KBM-7 (cell line): Measurements from ENCODE around the gene PITPNB.
A peak's percentile ranks its signal among the peaks of the same experiment; 100 is the strongest.

Experiments used
- DNase-seq: peaks from one replicate; pipeline ENCODE4 v3.0.0-alpha.2; 2015
- in situ Hi-C: fragments of 300-500 bp; cut with MboI; formaldehyde crosslinking; loops from 2 replicates; pipeline ENCODE4 v1.14.3; 2020; ENCODE audit warnings: low sequenced_read_pairs, low pct_unique_long_range_greater_than_20kb, mixed read lengths

The PITPNB gene

DNA sequence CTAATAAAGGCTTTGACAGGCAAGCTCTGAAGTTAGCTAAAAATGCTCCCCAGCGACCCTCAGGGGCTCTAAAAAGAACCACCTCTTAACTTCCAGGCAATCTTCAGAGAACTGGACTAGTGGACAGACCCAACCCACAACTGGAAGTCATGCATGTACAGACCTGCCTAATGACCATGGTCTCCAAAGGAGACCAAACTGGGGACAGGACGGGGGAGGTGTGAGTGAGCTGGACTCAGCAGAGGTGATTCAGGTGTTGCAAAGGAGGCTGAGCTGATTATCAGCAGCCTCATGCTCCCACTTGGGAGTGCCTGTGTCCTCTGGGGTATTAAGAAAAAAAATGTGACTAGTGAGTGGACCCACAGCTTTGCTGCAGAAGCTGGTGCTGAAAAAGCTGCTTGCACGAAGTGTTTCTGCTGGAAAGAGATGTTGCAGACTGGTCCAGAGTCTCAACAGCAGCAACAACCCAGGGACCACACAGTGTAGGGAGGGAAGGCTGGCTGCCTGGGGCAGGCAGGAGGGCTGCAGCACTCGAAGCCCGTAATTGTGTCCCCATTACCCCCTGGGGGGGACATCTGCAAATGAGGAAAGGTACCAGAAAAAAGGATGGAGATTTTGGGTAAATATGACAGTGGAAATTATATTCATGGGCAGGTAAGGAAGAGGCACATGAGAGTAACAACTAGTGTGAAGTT, 35.3 kb downstream of the PITPNB start:
- in situ Hi-C loops, result loop anchor here (25.0 kb wide), 1 partner anchor 703 kb away; no protein-coding TSS in a partner anchor
- DNase-seq, result no peak

GRCh38 chr22:27882507-27883290, 36.4 kb downstream of the PITPNB start:
- in situ Hi-C loops, result loop anchor here (25.0 kb wide), 1 partner anchor 705 kb away; no protein-coding TSS in a partner anchor
- DNase-seq, result no peak

DNA sequence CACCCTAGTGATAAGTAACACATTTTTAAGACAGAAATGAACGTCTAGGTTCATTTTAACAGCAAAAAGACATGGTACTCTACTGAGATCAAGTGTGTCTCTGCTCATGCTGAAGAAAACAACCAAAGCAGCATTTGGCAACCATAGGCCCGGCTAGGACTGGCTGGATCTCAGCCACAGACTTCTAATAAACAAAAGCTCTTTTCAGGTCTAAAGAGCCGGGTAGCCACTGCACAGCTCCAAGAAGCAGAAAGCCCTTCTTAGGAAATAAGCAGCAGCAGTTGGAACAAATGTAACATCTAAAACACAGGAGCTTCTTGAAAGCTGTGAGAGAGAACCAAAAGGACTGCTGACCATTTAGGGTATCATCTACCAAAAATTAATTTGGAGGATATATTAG, 37.6 kb downstream of the PITPNB start:
- in situ Hi-C loops, result loop anchor here (25.0 kb wide), 1 partner anchor 706 kb away; no protein-coding TSS in a partner anchor

DNA sequence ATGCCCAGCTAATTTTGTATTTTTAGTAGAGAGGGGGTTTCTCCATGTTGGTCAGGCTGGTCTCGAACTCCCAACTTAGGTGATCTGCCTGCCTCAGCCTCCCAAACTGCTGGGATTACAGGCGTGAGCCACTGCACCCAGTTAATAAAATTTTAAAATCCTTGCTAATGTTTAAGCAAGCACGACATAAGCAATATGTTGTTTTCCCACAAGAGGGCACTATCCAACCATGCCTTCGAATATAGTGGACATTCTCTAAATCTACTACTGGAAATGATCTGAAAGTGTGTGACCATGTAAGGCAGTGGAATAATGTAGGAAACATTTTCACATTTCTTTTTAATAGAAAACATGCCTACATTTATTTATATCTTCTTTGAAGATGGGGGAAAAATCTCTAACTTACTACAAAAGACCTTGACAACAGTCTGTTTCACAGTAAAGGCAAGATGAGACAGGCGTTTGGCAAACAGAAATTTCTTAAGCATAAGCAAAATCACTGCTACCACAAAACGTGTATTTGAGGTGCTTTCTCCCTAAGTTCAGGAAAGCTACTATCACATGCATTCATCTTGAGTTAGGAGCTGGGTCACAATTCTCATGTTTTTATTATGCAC, 38.2 kb downstream of the PITPNB start:
- DNase-seq, result peak; percentile 69
- in situ Hi-C loops, result loop anchor here (25.0 kb wide), 1 partner anchor 706 kb away; no protein-coding TSS in a partner anchor

More for the DNA sequence above, 37.6 kb downstream of the PITPNB start:
- no peak for DNase-seq

GRCh38 chr22:27879923-27880322, 39.1 kb downstream of the PITPNB start:
- in situ Hi-C loops, result loop anchor here (25.0 kb wide), 1 partner anchor 707 kb away; no protein-coding TSS in a partner anchor
- DNase-seq, result peak; percentile 53

GRCh38 chr22:27878541-27878940, 40.5 kb downstream of the PITPNB start:
- in situ Hi-C loops, result loop anchor here (25.0 kb wide), 1 partner anchor 709 kb away; no protein-coding TSS in a partner anchor

GRCh38 chr22:27877501-27877900, 41.6 kb downstream of the PITPNB start:
- in situ Hi-C loops, result loop anchor here (25.0 kb wide), 1 partner anchor 710 kb away; no protein-coding TSS in a partner anchor

More at GRCh38 chr22:27878541-27878940, 40.5 kb downstream of the PITPNB start:
- DNase-seq, result no peak

GRCh38 chr22:27876684-27877083, 42.4 kb downstream of the PITPNB start:
- in situ Hi-C loops, result loop anchor here (25.0 kb wide), 1 partner anchor 711 kb away; no protein-coding TSS in a partner anchor
- no peak for DNase-seq

More at GRCh38 chr22:27877501-27877900, 41.6 kb downstream of the PITPNB start:
- peak; percentile 27 for DNase-seq

GRCh38 chr22:27875951-27876350, 43.1 kb downstream of the PITPNB start:
- no peak for DNase-seq
- in situ Hi-C loops, result loop anchor here (25.0 kb wide), 1 partner anchor 711 kb away; no protein-coding TSS in a partner anchor

- no peak for DNase-seq
- in situ Hi-C loops, result loop anchor here (25.0 kb wide), 1 partner anchor 713 kb away; no protein-coding TSS in a partner anchor
Observed at GRCh38 chr22:27874764-27875163, 44.3 kb downstream of the PITPNB start.

GRCh38 chr22:27874185-27874584, 44.9 kb downstream of the PITPNB start:
- in situ Hi-C loops, result no loop called here
- no peak for DNase-seq

GRCh38 chr22:27873472-27873871, 45.6 kb downstream of the PITPNB start:
- in situ Hi-C loops, result no loop called here

DNA sequence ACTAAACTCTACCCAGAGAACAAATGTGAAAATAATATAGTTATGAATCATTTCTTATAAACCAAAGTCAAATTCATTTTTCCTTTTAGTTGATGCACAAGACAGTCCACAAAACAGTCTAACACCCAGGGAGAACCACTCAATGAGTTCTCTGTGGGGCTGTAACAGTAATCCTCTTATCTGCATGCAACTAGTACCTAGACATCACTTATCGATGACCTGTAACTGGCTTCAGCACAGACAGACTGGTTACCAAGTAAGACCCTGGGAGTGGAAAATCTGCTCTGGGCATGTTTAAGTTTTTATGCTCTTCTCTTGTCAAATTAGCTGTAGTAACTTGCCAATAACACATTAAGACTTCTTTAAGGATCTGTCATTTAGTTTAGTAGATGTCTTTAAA, 46.6 kb downstream of the PITPNB start:
- in situ Hi-C loops, result no loop called here
- DNase-seq, result no peak

More at GRCh38 chr22:27873472-27873871, 45.6 kb downstream of the PITPNB start:
- DNase-seq, result no peak

DNA sequence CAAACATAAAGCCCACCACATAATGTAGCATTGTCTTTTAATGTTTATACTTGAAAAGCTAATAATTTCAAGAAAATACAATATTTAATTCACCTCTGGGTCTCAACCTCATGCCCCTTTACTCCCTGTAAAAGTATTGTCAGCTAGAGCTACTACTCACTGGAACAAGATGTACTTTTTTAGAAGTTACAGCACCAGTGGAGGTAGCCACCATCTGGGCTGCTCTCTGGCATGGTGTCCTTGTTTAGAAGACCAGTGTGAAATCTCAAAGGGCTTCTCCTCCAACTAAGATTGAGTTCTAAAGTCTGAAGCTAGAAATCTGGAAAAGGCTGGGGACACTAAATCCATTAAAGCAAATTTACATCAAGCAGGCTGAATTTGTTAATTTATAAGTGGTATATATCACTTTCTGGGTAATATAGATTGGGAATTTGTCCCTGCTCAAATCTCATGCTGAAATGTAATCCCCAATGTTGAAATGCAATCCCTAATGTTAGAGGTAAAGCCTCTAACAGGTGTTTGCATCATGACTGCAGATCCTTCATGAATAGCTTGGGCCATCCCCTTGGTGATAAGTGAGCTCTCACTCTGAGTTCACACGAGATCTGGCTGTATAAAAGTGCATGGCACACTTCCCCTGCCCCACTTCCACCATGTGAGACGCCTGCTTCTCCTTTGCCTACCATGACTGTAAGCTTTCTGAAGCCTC, 47.6 kb downstream of the PITPNB start:
- no peak for DNase-seq
- in situ Hi-C loops, result no loop called here

- in situ Hi-C loops, result no loop called here
- no peak for DNase-seq
Observed at GRCh38 chr22:27870234-27871191, 48.5 kb downstream of the PITPNB start.

DNA sequence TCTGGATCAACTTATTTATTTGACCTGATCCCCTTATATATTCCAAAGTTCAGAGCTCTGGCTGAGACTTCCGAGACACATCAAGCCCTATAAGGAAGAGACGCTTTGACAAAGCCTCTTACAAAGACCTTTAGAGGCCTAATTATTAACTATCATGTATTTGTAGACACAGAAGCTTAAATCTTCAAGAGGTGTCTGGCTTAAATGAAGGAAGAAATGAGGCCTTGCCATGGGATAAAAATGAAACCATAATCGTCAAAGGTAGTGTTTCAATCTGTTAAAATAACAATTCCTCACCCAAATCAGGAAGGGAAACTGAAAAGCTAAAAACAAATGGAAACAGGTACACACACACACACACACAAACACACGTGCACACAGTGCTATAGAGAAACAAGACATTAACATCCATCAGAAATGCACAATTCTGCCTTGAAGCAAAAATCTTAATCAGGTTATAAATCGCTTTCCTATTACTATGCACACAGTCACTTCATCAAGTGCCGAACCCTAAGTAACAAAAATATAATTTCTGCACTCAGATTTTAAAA, 50.2 kb downstream of the PITPNB start:
- in situ Hi-C loops, result no loop called here
- no peak for DNase-seq

DNA sequence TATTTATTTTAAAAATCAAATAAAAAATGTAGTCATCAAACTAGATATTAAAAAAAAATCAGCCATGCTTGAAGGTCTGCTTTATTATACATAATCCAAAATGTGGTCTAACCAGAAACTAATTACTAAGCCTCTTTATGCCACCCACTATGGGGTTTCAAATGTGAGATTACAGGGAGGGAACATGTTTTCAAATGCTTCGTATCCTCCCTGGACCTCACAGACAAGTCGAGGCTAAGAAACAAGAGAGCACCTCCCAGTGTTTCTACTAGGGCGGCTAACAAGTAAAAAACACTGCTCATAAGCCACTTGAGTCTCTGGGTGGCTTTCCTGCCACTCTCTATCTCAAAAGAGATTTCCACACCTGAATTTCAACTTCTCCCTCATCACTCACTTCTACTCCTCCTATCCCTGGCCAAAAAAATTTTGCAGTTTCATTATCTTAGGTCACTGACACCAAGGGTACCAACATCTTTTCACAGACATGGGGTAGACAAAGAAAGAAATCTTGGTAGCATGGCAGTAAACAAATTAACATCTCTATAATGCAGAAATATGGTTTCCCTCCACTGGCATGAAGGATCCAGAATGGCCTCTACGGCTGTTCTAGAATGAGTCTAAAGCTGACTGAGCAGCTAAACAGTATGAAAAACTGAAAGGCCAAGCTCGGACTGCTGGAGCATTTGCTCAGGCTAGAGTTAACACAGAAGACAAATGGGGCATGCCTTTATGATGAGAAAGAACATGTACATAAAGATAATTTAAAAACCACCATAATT, 50.9 kb downstream of the PITPNB start:
- in situ Hi-C loops, result no loop called here
- DNase-seq, result no peak
